Activated CD4-positive, alpha-beta T cell treated with anti-CD3 and anti-CD28 coated beads, Interleukin-2, amount 50 U/mL, for 48 hours (primary cell): ENCODE measurements around the gene FGD6.
"Not testable (repeated sequence)": the region's sequence is repeated elsewhere in the genome, so short reads cannot be mapped to it uniquely, and the experiment has no call there.

Experiments used
- DNase-seq, 2 experiments: peaks; one replicate each; pipeline ENCODE4 v3.0.0-alpha.2; 2020

FGD6 gene

DNA sequence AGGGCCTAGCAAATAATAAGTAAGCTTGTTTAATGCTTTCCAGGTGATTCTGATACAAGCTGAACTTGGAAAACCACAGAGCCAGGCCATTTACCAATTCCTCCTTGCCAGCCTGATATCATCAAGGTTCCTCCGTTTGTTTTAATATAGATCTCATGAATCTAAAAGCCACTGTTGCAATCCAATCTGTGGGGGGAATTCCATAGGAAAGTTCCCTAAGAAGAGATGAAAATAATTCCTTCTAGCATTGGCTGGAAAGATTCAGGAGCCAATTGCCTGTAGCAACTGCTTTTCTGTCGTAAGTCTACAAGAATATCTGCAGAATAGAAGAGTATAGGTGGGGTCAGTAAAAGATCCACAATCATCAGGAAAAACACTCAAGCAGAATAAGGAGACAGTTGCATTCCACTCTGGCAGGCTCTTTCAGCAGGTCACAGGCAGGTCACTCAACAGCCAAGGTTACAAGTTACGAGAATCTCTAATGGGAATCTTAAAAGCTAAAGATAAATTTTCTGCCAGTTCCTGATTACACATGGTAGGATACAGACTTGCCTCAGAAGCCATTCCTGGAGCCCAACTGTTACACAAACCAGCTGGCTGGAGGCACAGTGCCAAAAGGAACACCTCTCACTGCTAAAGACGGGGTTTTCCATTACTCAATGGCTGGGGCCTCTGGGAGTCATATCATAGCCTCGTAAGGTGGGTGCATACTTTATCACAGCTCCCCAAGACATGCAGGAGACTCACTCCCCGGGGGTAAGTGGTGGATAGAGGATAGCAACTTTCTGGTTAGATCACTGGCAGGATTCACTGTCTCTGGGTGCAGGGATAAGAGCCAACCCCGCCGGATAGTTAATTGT is 43.6 kb downstream of the FGD6 start:
- DNase-seq, result no peak

DNA sequence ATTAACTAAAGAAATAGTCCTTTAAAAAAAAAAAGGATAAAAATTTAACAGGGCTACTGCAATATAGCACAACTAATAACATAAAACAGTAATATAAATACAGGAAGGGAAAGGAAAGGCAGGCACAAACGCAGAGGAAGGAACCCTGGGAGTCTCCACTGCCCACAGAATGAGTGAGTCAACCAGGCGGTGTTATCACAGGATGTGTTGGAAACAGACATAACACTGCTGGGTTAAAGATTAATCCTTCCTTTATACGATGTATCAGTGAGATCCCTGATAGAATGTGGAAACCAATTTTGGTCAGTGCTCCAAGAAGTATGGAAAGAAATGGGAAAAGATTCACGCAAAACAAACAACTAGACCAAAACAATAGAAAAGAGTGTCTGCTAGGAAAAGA is 47.9 kb downstream of the FGD6 start:
- DNase-seq, result no peak

DNA sequence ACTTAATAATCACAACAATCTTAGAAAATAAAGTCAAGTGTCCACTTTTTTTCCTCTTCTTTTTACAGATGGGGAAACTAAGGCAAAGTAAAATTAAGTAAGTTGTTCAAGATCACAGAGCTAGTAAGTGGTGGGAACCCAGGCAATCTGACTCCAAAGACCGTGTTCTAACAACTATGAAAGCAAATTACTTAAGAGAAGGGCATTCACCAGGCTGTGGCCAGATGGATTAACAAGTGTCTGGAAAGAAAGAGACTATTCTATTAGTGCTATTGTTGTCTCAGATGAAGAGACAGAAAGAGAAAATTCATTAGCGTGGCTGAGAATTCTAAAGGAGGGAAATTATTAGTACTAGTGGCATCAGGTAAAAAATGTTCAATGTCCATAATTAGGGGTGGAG is 48.5 kb downstream of the FGD6 start:
- DNase-seq, result no peak

DNA sequence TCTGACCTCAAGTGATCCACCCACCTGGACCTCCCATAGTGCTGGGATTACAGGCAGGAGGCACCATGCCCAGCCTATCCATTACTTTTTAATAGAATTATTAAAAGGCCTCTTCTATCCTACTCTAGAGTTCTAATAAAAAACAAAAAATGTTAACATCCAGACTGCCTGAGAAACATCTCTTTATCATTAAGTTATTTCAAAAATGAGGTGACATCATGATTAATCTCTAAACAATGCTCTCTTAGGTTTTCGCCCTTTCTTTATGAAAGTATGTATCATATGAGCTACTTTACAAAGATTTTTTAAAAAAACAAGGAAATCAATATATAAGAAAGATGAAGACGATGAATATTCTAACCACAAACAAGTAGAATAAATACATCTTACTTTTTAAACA is 52.6 kb downstream of the FGD6 start:
- no peak for DNase-seq

DNA sequence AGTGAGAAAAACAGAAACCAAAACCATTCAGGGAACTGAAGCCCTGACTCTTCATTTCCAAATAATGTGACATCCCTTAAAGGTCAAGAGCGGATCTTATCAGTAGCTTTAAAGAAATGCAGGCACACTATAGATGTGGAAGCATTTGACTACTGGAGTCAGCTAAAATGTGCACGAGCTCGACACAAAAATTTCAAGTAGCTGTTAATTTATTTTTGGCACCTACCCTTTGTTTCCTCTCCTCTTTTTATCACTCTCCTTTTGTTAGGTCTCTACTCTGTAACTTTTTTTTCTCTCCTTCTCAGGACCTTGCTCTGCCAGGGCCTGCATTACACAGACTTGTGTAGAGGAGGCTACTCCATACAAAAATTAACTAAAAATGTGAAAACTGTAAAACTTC is 58.3 kb downstream of the FGD6 start:
- no peak for DNase-seq

DNA sequence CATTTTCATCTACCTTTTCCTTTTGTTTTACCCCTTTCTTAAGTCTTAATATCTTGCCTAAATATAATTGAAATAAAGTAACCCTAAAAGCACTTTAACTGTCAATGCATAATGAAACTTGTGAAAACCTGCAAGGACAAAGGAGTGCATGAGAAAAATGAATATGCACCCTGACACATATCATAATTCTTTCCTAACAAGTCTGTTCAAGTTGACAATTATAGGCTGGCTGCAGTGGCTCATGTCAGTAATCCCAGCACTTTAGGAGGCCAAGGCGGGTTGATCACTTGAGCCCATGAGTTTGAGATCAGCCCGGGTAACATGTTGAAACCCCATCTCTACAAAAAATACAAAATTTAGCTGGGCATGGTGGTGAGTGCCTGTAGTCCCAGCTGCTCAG is 65.4 kb downstream of the FGD6 start:
- DNase-seq, result no peak

DNA sequence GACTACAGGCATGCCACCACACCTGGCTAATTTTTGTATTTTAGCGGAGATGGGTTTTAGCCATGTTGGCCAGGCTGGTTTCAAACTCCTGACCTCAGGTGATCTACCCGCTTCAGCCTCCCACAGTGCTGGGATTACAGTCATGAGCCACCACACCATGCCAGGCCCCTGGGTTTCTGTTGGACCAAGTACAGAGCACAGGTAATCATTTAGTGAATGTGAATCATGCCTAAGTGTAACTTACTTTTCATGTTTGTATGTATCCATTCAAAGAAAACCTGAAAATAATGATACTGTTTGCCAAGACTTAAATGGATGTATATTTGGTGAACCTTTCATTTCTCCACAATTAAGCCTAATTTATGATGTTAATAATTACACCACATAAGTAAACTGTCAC is 65.9 kb downstream of the FGD6 start:
- DNase-seq, result no peak

DNA sequence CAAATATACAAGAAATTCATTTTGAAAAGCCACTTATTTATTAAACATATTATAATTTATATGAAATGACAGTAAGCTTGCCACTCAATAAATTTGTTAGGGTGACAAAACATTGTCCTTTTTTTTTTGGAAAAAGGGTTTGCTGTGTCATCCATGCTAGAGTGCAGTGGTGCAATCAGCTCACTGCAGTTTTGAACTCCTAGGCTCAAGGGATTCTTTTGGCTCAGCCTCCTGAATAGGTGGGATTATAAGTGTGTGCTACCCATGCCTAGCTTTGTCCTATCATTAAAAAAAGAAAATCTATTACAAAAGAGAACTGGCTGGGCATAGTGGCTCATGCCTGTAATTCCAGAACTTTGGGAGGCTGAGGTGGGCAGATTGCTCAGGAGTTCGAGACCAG is 66.8 kb downstream of the FGD6 start:
- DNase-seq, result no peak

DNA sequence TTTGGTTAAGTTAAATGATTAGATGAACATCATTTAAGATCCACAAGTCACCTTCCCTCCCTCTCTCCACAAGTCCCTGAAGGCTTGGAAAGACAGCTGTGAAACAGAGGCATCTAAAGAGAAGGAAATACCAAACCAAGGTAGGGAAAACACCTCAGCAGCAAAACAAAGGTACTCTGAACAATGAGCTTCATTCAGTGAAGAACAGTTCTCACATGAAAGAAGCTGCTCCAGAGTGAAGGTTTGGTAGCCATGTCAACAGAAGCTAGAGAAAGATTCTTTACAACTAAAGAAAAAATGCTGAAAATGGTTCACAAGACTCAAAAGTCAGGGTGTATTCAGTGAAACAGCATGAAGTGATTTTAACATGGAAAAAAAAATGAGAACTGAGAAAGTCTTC is 69.4 kb downstream of the FGD6 start:
- DNase-seq, result no peak

DNA sequence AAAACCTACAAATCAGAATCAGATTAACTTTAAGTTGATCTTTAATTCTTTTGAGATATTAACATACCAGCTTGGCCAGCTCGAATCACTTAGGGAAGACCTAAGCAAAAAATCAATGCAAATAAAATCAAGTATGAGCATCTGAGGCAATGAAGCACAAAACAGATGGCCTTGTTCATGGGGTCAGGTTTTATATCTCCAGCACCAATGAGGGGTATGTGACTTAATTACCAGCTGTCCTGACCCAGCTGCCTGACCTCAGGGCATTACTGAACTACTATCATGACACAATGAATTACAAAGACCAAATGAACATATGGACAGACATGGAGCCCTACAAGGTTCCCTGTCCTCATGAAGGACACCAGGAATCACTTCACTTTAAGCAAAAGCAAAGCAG is 70.5 kb downstream of the FGD6 start:
- DNase-seq, result no peak

DNA sequence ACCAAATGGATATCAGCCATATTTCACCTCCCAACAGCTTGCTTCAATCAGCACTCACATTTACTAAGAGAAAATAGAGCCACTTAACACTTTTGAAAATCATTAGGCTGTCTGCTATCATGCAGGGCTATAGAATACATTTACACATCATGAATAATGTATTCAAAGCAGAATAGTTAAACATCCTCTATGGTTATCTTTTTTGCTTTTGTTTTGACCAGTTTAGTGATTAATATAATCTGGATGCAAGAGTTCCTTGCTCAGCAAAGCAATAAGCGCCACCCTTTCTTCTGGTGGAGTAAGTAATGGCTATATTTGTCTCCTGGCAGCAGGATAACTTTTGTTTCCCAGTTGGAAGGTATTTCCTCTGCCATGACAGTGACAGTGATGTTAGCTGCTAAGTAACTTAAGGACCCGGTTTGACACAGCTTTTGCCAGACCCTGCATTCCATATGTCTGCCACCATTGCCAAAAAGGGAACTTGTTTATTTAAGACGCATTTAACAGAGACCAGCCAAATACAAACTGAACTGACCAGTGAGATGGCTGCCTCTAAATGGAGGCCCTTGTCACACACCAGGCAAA is 73.6 kb downstream of the FGD6 start:
- DNase-seq, result no peak

DNA sequence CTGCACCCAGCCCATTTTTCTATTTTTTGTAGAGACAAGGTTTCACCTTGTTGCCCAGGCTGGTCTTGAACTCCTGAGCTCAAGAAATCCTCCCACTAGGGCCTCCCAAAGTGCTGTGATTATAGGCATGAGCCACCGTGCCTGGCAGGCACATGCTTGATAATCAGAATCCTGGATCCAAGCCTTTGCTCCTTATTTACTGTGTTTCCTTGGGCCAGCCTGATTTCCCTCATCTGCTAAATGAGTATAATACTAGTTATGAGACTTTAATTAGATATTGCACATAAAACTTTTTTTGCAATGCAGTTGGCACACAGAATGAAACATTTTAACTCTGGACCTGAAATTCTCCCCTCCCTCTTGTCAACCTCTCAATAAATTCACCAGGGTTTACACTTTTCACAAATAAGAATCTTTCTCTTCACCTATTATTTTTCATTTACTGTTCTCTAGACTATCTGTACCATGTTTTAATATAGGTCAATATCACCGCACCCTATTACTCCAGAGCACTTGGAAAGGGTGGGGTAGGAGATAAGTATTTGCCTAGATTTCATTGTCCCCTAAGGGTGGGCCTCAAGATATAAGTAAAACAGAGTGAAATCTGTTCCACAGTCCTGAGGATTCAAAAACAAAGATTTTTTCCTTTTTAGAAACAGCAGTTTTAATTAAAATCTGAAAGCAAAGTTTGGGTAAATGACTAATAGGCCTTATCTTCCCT is 74.7 kb downstream of the FGD6 start:
- DNase-seq, result no peak

DNA sequence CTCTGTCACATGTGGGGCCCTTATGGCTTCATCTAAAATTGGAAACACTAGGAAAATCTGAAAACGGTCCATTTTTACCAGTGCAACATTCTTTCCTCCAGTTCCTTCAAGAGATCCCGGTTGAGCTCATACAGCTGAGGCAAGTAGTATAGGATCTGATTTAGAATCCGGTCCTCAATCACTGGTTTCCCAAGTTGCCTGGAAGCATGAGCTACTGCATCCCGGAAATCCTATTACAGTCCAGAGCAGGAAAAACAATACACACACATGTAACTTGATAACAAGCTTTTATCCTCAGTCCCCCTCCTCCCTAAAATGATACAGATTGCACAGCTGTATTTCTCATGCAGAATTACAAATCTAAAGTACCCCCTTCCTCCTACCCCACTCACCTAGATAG is 76.0 kb downstream of the FGD6 start:
- DNase-seq, result no peak

DNA sequence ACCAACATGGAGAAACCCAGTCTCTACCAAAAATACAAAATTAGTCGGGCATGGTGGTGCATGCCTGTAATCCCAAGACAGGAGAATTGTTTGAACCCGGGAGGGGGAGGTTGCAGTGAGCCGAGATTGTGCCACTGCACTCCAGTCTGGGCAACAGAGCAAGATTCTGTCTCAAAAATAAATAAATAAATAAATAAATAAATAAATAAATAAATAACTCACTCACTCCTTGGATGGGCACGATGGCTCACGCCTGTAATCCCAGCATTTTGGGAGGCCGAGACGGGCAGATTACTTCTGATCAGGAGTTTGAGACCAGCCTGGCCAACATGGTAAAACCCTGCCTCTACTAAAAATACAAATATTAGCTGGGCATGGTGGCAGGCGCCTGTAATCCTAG is 79.2 kb downstream of the FGD6 start:
- DNase-seq, result not testable (repeated sequence)

DNA sequence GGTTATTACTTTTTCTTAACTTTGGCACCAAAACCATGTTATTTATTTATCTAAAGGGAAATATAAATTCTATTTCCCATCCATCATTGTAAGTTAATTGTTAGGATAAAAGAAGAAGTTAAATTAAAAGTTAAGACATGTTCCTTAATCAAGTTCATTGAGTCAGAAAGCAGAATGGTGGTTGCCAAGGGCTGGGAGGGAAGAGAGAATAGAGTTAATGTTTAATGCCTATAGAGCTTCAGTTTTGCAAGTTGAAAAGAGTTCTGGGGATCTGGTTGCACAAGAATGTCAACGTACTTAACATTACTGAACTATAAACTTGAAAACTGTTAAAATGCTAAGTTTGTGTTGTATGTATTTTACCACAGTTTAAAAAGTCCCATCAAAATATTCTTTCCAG is 80.7 kb downstream of the FGD6 start:
- DNase-seq, result no peak

DNA sequence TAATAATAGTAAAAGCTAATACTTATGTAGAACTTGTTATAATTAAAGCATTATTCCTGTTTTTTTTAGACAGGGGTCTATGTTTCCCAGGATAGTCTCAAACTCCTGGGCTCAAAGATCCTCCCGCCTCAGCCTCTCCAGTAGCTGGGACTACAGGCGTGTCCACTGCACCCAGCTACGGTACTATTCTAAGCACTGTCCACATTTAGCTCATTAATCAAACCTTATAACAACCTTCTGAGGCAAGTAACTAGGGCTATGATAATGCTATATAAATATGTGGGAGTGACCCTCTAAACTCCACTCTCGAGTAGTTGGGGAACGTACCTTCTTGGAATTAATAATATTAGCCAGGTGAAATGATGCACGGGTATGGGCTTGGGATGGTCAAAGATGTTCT is 83.2 kb downstream of the FGD6 start:
- no peak for DNase-seq

DNA sequence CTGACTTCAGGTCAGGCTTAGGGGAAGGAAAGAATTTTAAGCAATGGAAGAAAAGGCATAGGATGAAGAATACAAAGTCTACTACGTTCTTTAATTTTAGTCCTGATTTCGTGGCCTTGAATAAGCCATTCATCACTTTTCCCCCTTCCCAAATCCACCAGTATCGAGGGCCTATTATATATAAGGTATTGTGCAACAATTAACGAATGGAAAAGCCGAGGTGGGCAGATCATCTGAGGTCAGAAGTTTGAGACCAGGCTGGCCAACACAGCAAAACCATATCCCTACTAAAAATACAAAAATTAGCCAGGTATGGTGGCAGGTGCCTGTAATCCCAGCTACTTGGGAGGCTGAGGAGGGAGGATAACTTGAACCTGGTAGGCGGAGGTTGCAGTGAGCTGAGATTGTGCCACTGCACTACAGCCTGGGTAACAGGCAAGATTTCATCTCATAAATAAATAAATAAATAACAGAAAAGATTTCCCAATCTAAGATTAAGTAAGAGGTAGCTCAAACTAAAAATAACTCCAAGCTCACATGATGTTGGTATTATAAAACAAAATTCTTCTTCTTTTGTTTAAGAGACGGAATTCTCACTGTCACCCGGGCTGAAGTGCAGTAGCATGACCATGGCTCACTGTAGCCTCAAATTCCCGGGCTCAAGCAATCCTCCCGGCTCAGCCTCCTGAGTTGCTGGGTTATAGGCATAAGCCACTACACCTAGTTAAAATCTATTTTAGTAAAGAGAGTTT is 85.5 kb downstream of the FGD6 start:
- DNase-seq, result no peak

DNA sequence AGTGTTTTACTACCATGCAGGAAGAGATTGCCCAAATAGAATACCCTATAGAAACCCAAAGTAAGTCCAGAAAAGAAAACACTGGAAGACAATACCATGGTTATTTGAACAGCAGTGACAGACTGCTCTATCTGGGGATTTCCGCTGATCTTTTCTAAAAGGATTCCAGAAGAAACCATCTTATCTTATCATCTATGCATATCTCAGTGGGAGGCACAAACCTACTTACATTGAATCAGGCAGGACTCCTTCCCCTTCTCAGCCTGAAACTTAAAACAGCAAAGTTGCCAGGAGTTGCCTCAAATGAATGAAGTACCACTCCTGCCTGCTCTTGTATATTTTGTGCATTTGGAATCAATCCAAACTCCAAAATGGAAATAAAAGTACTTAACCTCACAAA is 87.2 kb downstream of the FGD6 start:
- no peak for DNase-seq

DNA sequence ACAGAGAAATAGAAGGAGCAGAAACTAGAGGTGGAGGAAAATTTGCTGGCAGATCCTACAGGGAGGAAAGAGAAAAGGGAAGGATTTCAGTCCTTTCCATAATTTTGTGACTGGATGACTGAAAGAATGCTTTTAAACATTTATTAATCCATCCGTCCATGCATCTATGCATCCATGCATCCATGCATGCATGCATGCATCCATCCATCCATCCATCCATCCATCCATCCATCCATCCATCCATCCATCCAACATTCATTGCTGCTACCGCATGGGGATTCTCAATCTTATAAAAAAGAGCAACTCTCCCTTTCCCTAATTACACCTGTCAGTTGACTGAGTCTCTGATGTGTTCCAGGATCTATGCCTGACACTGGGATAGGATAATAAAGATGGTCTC is 88.2 kb downstream of the FGD6 start:
- no peak for DNase-seq

DNA sequence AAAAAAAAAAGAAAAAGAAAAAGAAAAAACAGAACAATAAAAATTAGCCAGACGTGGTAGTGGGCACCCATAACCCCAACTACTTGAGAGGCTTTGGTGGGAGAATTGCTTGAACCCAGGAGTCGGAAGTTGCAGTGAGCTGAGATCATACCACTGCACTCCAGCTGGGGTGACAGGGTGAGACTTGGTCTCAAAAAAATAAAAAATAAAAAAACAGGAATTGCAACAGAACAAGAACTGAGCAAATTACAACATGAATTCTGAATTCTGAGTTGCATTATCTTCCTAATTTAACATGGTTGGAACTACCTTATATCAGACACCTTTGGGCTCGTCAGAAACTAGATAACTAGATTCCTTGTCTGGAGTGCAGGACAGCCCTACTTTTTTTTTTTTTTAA is 90.5 kb downstream of the FGD6 start:
- no peak for DNase-seq

DNA sequence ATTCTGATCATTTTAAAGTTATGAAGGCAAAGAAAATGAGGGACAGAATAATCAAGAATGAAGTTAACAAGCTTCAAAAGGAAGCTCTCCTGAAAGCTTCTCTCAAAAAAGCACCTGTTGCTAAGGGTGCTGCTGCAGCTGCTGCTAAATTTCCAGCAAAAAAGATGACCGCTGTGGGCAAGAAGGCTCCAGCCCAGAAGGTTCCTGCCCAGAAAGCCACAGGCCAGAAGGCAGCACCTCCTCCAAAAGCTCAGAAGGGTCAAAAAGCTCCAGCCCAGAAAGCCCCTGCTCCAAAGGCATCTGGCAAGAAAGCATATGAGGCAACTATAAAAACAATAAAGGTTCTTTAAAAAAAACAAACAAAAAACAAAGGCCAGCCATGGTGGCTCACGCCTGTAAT is 91.2 kb downstream of the FGD6 start:
- DNase-seq, result no peak

DNA sequence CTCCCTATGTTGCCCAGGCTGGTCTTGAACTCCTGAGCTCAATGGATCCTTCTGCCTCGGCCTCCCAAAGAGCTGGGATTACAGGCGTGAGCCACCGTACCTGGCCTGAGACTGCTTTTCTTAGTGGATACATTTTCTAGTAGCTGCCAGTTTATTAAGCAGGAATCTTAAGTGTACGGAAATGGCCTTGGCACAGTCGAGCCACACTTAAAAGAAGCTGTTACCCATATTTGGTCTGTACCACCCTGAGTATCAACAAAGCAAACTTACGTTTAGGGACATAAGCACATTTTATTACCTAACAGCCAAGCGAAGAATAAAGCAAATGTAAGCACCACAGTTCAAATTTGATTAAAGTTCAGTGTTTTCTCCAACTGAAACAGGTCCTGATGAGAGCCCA is 93.2 kb downstream of the FGD6 start:
- no peak for DNase-seq

DNA sequence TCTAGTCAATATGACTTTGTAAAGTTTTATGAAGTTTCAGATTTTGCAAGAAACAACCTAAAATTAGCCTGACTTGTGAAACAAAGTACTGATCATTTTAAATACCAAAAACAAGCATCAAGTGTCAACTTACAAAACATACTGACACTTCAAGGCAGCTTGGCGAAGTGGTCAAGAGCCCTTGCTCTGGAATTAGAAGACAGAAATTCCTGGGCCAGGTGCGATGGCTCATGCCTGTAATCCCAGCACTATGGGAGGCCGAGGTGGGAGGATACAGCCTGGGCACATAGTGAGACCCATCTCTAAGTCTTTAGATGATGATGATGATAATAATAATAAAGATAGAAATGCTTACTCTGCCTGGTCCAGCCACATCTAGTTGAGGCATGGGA is 98.5 kb downstream of the FGD6 start:
- DNase-seq, result no peak
